Endothelial cell of umbilical vein (primary cell): ENCODE results near the gene GBF1. TPM values are rescaled to one million over a fixed set of nuclear protein-coding genes. Genes with fewer than 3 reads are reported as not detected.

Experiments
- BruUV-seq: library from RNA; stranded (reverse); fragments of 400-500 nt; replicated peaks from 2 replicates; lab custom pipeline; 2021; lab: Mats Ljungman, UMichigan
- CTCF ChIA-PET: fragments of 300-600, 350-600 bp; sonication (Branson Sonifier 250); formaldehyde crosslinking; loops from one replicate; lab custom pipeline; 2021; ENCODE audit warnings: antibody characterized with exemption, inconsistent platforms; lab: Charles Lee
- POLR2A ChIA-PET: fragments of 300-600, 350-600 bp; sonication (Branson Sonifier 250); formaldehyde crosslinking; loops from one replicate; lab custom pipeline; 2021; ENCODE audit warnings: antibody characterized with exemption, inconsistent platforms; lab: Charles Lee
- DNase-seq: peaks from one replicate; pipeline ENCODE4 v3.0.0-alpha.2; 2011; ENCODE audit warnings: low read depth, low spot score
- FAIRE-seq: peaks from 2 replicates; lab custom pipeline; 2011; peaks lifted over from hg19 to GRCh38; lab: Jason Lieb, UNC
- H2AFZ ChIP-seq: 2 replicates; pipeline ENCODE4 v1.6.0; 2012; ENCODE audit warnings: low read depth, low read length, control low read depth, inconsistent platforms
- H3K27ac ChIP-seq: 2 replicates; pipeline ENCODE4 v1.5.1; 2011; ENCODE audit warnings: low read depth, mild to moderate bottlenecking, control low read depth, low read length, moderate library complexity; ENCODE audit not compliant: insufficient read depth
- H3K27me3 ChIP-seq, 2 experiments: 2 replicates each; pipeline versions ENCODE4 v1.6.0 to v1.6.1; 2011; ENCODE audit warnings: low read length in 2 of 2, mixed read lengths in 1 of 2; ENCODE audit not compliant: control insufficient read depth in 2 of 2, insufficient read depth in 2 of 2
- H3K36me3 ChIP-seq, 2 experiments: 2 replicates in 1 of 2; 3 replicates in 1 of 2; pipeline ENCODE4 v1.5.1; 2011; ENCODE audit warnings: low read length in 2 of 2, mild to moderate bottlenecking in 1 of 2, moderate library complexity in 1 of 2; ENCODE audit not compliant: control insufficient read depth in 2 of 2, insufficient read depth in 2 of 2; ENCODE audit errors: extremely low read depth in 1 of 2
- H3K4me1 ChIP-seq: 3 replicates; pipeline ENCODE4 v1.5.1; 2011; ENCODE audit warnings: mild to moderate bottlenecking, low read length; ENCODE audit not compliant: control insufficient read depth, insufficient read depth; ENCODE audit errors: extremely low read depth
- H3K4me2 ChIP-seq: 2 replicates; pipeline ENCODE4 v1.6.1; 2011; ENCODE audit warnings: low read length, control low read depth, mixed read lengths; ENCODE audit not compliant: insufficient read depth
- H3K4me3 ChIP-seq, 3 experiments: fragments of 200-600 bp in 1 of 3; sonication (generic), shearing (Covaris generic) in 1 of 3; replicated peaks in 1 of 3; 2 replicates each; pipeline ENCODE4 v1.5.1; 2011 to 2016; ENCODE audit warnings: control low read depth in 3 of 3, low read length in 3 of 3, mild to moderate bottlenecking in 2 of 3, inconsistent platforms in 1 of 3, low read depth in 1 of 3, moderate library complexity in 1 of 3; ENCODE audit not compliant: insufficient read depth in 1 of 3
- H3K79me2 ChIP-seq: 2 replicates; pipeline ENCODE4 v1.6.0; 2012; ENCODE audit warnings: low read length, inconsistent platforms; ENCODE audit not compliant: control insufficient read depth, insufficient read depth
- H3K9ac ChIP-seq: replicated peaks from 2 replicates; pipeline ENCODE3; 2011; ENCODE audit warnings: low read length, control low read depth; ENCODE audit not compliant: insufficient read depth; ENCODE audit errors: extremely low read depth
- H3K9me1 ChIP-seq: replicated peaks from 3 replicates; pipeline ENCODE4 v1.6.0; 2011; ENCODE audit warnings: mild to moderate bottlenecking, low read length; ENCODE audit not compliant: control insufficient read depth, insufficient read depth; ENCODE audit errors: extremely low read depth
- H3K9me3 ChIP-seq: replicated peaks from 2 replicates; pipeline ENCODE4 v1.5.1; 2012; ENCODE audit warnings: low read length, inconsistent platforms; ENCODE audit not compliant: control insufficient read depth, insufficient read depth
- H4K20me1 ChIP-seq: replicated peaks from 2 replicates; pipeline ENCODE3; 2011; ENCODE audit warnings: mild to moderate bottlenecking, low read length; ENCODE audit not compliant: control insufficient read depth, insufficient read depth; ENCODE audit errors: extremely low read depth
- CTCF ChIP-seq, 2 donors: IDR thresholded peaks; 1 replicate in 1 of 2; 2 replicates in 1 of 2; pipeline ENCODE4 v1.5.1; 2011; ENCODE audit warnings: low read length in 2 of 2, mild to moderate bottlenecking in 2 of 2, moderate library complexity in 2 of 2, control low read depth in 1 of 2, inconsistent platforms in 1 of 2, low read depth in 1 of 2; ENCODE audit not compliant: insufficient read depth in 1 of 2; ENCODE audit errors: extremely low read depth in 1 of 2
- GATA2 ChIP-seq: IDR thresholded peaks from 2 replicates; pipeline ENCODE4 v1.7.0; 2011; ENCODE audit warnings: low read depth, mild to moderate bottlenecking, moderate library complexity, mixed read lengths, low read length; ENCODE audit not compliant: insufficient read length, insufficient read depth
- JUN ChIP-seq: IDR thresholded peaks from 2 replicates; pipeline ENCODE4 v1.6.1; 2011; ENCODE audit warnings: borderline replicate concordance, low read depth; ENCODE audit not compliant: insufficient read length, insufficient read depth
- MAX ChIP-seq: IDR thresholded peaks from 2 replicates; pipeline ENCODE4 v1.6.1; 2011; ENCODE audit not compliant: insufficient read depth, insufficient read length
- MYC ChIP-seq: IDR thresholded peaks from one replicate; pipeline ENCODE4 v1.6.1; 2011; ENCODE audit warnings: mild to moderate bottlenecking, low read depth, low read length
- POLR2A ChIP-seq: IDR thresholded peaks from 2 replicates; pipeline ENCODE4 v1.6.1; 2012; ENCODE audit warnings: low read depth, mild to moderate bottlenecking, control low read depth, low read length
- POLR2AphosphoS5 ChIP-seq: IDR thresholded peaks from 2 replicates; pipeline ENCODE4 v1.6.1; 2012; ENCODE audit warnings: low read depth, mild to moderate bottlenecking, control low read depth, low read length, moderate library complexity; ENCODE audit not compliant: insufficient read depth
- dilution Hi-C: fragments of 300-500 bp; cut with MboI; formaldehyde crosslinking; loops from one replicate; pipeline ENCODE4 v1.15.0; 2019; ENCODE audit warnings: low sequenced_read_pairs; ENCODE audit not compliant: extremely low pct_ligation_motif_present
- intact Hi-C: fragments of 100-400 bp; cut with micrococcal nuclease; formaldehyde crosslinking; loops from one replicate; pipeline ENCODE4 v1.10.0; 2022
- polyA plus RNA-seq, 4 experiments: library from polyadenylated mRNA; depleted of rRNA in 3 of 4; stranded (reverse) in 3 of 4; unstranded in 1 of 4; fragments of >200 nt; gene quantifications; 2 replicates each; pipeline versions ENCODE4 v1.2.1 to v1.2.3, GENCODE V29; 2011 to 2012; ENCODE audit warnings: missing spikeins in 1 of 4
- total RNA-seq: library from RNA; stranded (reverse); gene quantifications from 2 replicates; pipeline ENCODE4 v1.2.3, GENCODE V29; 2021

GBF1 gene
- total and polyA plus RNA-seq, 2 donors (not counting 3 experiments of a cell fraction or from before 2014, with no cell fraction given): 26.0 to 49.7 TPM

GRCh38 chr10:102416283-102416682, 171.0 kb downstream of the GBF1 start:
- FAIRE-seq: no peak
- no peak overlapping the region for H2AFZ ChIP-seq
- peaks cover 9 to 28% of the 10 kb centered on the region in 2 experiments for H3K27me3 ChIP-seq
- H3K9ac ChIP-seq: no peak overlapping the region
- ChIA-PET POLR2A (interaction anchor here (0.6 kb wide), 1 partner anchor 11 kb away, joined by 3 read pairs; no protein-coding TSS in a partner anchor), CTCF (interaction anchor here (1.4 kb wide), 1 partner anchor 13 kb away, joined by 3 read pairs; no protein-coding TSS in a partner anchor)
- BruUV-seq: no TSS peak
- no peak overlapping the region for H3K27ac ChIP-seq
- no peaks in the 10 kb centered on the region for H3K79me2 ChIP-seq
- H3K9me3 ChIP-seq: no peaks in the 10 kb centered on the region
- no peak for TF ChIP-seq MYC
- H3K4me1 ChIP-seq: peaks cover 9% of the 10 kb centered on the region
- no peak overlapping the region for H3K4me3 ChIP-seq
- intact Hi-C loops (no loop called here), dilution Hi-C loops (no loop called here)
- no peaks in the 10 kb centered on the region for H4K20me1 ChIP-seq
- no peaks in the 10 kb centered on the region for H3K9me1 ChIP-seq
- H3K4me2 ChIP-seq: no peak overlapping the region
- no peak for DNase-seq
- H3K36me3 ChIP-seq: no peaks in the 10 kb centered on the region

GRCh38 chr10:102416695-102417094, 171.4 kb downstream of the GBF1 start:
- dilution Hi-C loops: no loop called here
- no TSS peak for BruUV-seq
- CTCF ChIA-PET: no interaction called here
- Histone ChIP-seq H3K27ac (no peak overlapping the region), H3K4me3 (no peak overlapping the region), H3K9ac (no peak overlapping the region), H3K27me3 (peaks cover 6 to 23% of the 10 kb centered on the region in 2 experiments), H3K4me1 (peaks cover 9% of the 10 kb centered on the region), H3K9me3 (no peaks in the 10 kb centered on the region), H4K20me1 (no peaks in the 10 kb centered on the region), H3K9me1 (no peaks in the 10 kb centered on the region), H3K36me3 (no peaks in the 10 kb centered on the region), H3K4me2 (no peak overlapping the region), H3K79me2 (no peaks in the 10 kb centered on the region), H2AFZ (no peak overlapping the region)
- DNase-seq (no peak), FAIRE-seq (no peak)
- intact Hi-C loops: no loop called here
- POLR2A ChIA-PET: interaction anchor here (0.6 kb wide), 1 partner anchor 11 kb away, joined by 3 read pairs; no protein-coding TSS in a partner anchor
- TF ChIP-seq POLR2AphosphoS5: no peak
- no peak for TF ChIP-seq JUN
- TF ChIP-seq POLR2A: no peak
- no peak for TF ChIP-seq CTCF (IDR thresholded peaks at IDR 0.05; ENCODE audit: extremely low read depth in 1 of 2, insufficient read depth in 1 of 2, low read depth in 1 of 2, low read length in 2 of 2)
- no peak for TF ChIP-seq GATA2
- no peak for TF ChIP-seq MAX
